Mesenchymal stem cell (in vitro differentiated cells and primary cell): ENCODE measurements around the gene LUZP2.

Source experiments
- DNase-seq: peaks from one replicate; pipeline ENCODE4 v3.0.0-alpha.2; 2013
- H2AFZ ChIP-seq: one replicate; pipeline ENCODE4 v1.6.1; 2013; ENCODE audit warnings: low read depth, mild to moderate bottlenecking, control low read depth, inconsistent platforms, low read length, moderate library complexity
- H2AK5ac ChIP-seq: 2 replicates; pipeline ENCODE4 v1.6.1; 2013; ENCODE audit warnings: low read length, moderate library complexity, mild to moderate bottlenecking, inconsistent platforms; ENCODE audit not compliant: severe bottlenecking
- H2BK120ac ChIP-seq: one replicate; pipeline ENCODE4 v1.6.1; 2013; ENCODE audit warnings: low read depth, mild to moderate bottlenecking, inconsistent platforms, low read length, moderate library complexity
- H2BK12ac ChIP-seq, 2 experiments: one replicate each; pipeline ENCODE4 v1.6.1; 2013; ENCODE audit warnings: inconsistent platforms in 2 of 2, low read length in 2 of 2, mild to moderate bottlenecking in 2 of 2, moderate library complexity in 2 of 2, control low read depth in 1 of 2
- H2BK15ac ChIP-seq: one replicate; pipeline ENCODE4 v1.6.1; 2013; ENCODE audit warnings: mild to moderate bottlenecking, low read depth, inconsistent platforms; ENCODE audit not compliant: poor library complexity, severe bottlenecking
- H2BK5ac ChIP-seq: 2 replicates; pipeline ENCODE4 v1.6.1; 2013; ENCODE audit warnings: low read depth, mild to moderate bottlenecking, low read length, control low read depth, inconsistent platforms; ENCODE audit not compliant: poor library complexity, severe bottlenecking
- H3K14ac ChIP-seq, 2 experiments: one replicate each; pipeline ENCODE4 v1.6.1; 2013; ENCODE audit warnings: inconsistent platforms in 2 of 2, low read length in 2 of 2, control low read depth in 1 of 2, mild to moderate bottlenecking in 1 of 2, moderate library complexity in 1 of 2
- H3K18ac ChIP-seq, 2 experiments: one replicate each; pipeline ENCODE4 v1.6.1; 2013; ENCODE audit warnings: inconsistent platforms in 2 of 2, low read length in 2 of 2, control low read depth in 1 of 2, low read depth in 1 of 2, mild to moderate bottlenecking in 1 of 2
- H3K23ac ChIP-seq, 2 experiments: one replicate each; pipeline ENCODE4 v1.6.1; 2013; ENCODE audit warnings: inconsistent platforms in 2 of 2, low read length in 2 of 2, mild to moderate bottlenecking in 2 of 2, moderate library complexity in 2 of 2, control low read depth in 1 of 2
- H3K27ac ChIP-seq: 2 replicates; pipeline ENCODE4 v1.5.1; 2013; ENCODE audit warnings: mild to moderate bottlenecking, moderate library complexity, low read length, control low read depth, inconsistent platforms; ENCODE audit not compliant: poor library complexity, severe bottlenecking
- H3K27me3 ChIP-seq, 2 experiments: 2 replicates each; pipeline versions ENCODE4 v1.6.1 to v1.7.0; 2013; ENCODE audit warnings: low read length in 2 of 2, mild to moderate bottlenecking in 2 of 2, moderate library complexity in 2 of 2, control low read depth in 1 of 2, inconsistent platforms in 1 of 2; ENCODE audit not compliant: control insufficient read depth in 1 of 2, insufficient read depth in 1 of 2
- H3K36me3 ChIP-seq, 2 experiments: 2 replicates each; pipeline versions ENCODE4 v1.6.1 to v1.7.0; 2013; ENCODE audit warnings: low read length in 2 of 2, control low read depth in 1 of 2, inconsistent platforms in 1 of 2, low read depth in 1 of 2, mild to moderate bottlenecking in 1 of 2; ENCODE audit not compliant: insufficient read depth in 2 of 2, control insufficient read depth in 1 of 2
- H3K4ac ChIP-seq, 2 experiments: one replicate each; pipeline ENCODE4 v1.6.1; 2013; ENCODE audit warnings: inconsistent platforms in 2 of 2, low read length in 2 of 2, mild to moderate bottlenecking in 2 of 2, moderate library complexity in 2 of 2, control low read depth in 1 of 2, low read depth in 1 of 2
- H3K4me1 ChIP-seq: 2 replicates; pipeline ENCODE4 v1.6.1; 2013; ENCODE audit warnings: low read depth, low read length, control low read depth; ENCODE audit not compliant: control insufficient read depth, insufficient read depth
- H3K4me2 ChIP-seq: 2 replicates; pipeline ENCODE4 v1.6.1; 2013; ENCODE audit warnings: low read length, mild to moderate bottlenecking, inconsistent platforms; ENCODE audit not compliant: poor library complexity, severe bottlenecking
- H3K4me3 ChIP-seq, 2 experiments: 2 replicates each; pipeline versions ENCODE4 v1.5.1 to v1.7.0; 2013; ENCODE audit warnings: low read length in 2 of 2, mild to moderate bottlenecking in 2 of 2, control low read depth in 1 of 2, low read depth in 1 of 2; ENCODE audit not compliant: insufficient read depth in 1 of 2
- H3K79me1 ChIP-seq: replicated peaks from 2 replicates; pipeline ENCODE4 v1.6.1; 2013; ENCODE audit warnings: mild to moderate bottlenecking, control low read depth, low read length, inconsistent platforms; ENCODE audit not compliant: poor library complexity, severe bottlenecking
- H3K9ac ChIP-seq: 2 replicates; pipeline ENCODE4 v1.7.0; 2013; ENCODE audit warnings: mild to moderate bottlenecking, low read length, moderate library complexity
- H3K9me3 ChIP-seq: 2 replicates; pipeline ENCODE4 v1.7.0; 2013; ENCODE audit warnings: mild to moderate bottlenecking, low read length; ENCODE audit not compliant: control insufficient read depth
- H4K8ac ChIP-seq: one replicate; pipeline ENCODE4 v1.6.1; 2013; ENCODE audit warnings: inconsistent platforms, mild to moderate bottlenecking, low read length, moderate library complexity
- H4K91ac ChIP-seq: one replicate; pipeline ENCODE4 v1.6.1; 2013; ENCODE audit warnings: mild to moderate bottlenecking, low read length, inconsistent platforms
- WGBS: methylation state at CpG from one replicate; pipeline ENCODE4 v1.1.7; 2013; ENCODE audit warnings: mixed read lengths; 5-methylcytosine and 5-hydroxymethylcytosine counted together

LUZP2 gene

GRCh38 chr11:24513479-24514218, 16.8 kb downstream of the LUZP2 start:
- H3K4ac ChIP-seq = no peak overlapping the region
- H4K8ac ChIP-seq = no peak overlapping the region

GRCh38 chr11:24514219-24514594, 17.4 kb downstream of the LUZP2 start:
- H3K18ac ChIP-seq = no peak overlapping the region
- no peak overlapping the region for H4K91ac ChIP-seq
- H4K8ac ChIP-seq = no peak overlapping the region
- 83% methylated on average over 1 of the region's 2 CpGs for WGBS
- H2AK5ac ChIP-seq = no peak overlapping the region
- no peaks in the 10 kb centered on the region for H3K9me3 ChIP-seq
- no peaks in the 10 kb centered on the region for H3K79me1 ChIP-seq
- no peak overlapping the region for H3K4me3 ChIP-seq
- no peak overlapping the region for H2BK12ac ChIP-seq
- no peaks in the 10 kb centered on the region for H3K36me3 ChIP-seq
- no peak for DNase-seq
- H2BK15ac ChIP-seq = no peak overlapping the region
- no peak overlapping the region for H3K4me2 ChIP-seq
- H3K4ac ChIP-seq = no peak overlapping the region
- H3K27me3 ChIP-seq = no peaks in the 10 kb centered on the region
- no peak overlapping the region for H3K27ac ChIP-seq
- no peak overlapping the region for H2BK120ac ChIP-seq
- H2BK5ac ChIP-seq = no peak overlapping the region
- H3K4me1 ChIP-seq = peaks cover 1% of the 10 kb centered on the region
- no peak overlapping the region for H2AFZ ChIP-seq
- H3K14ac ChIP-seq = no peak overlapping the region
- no peak overlapping the region for H3K9ac ChIP-seq
- H3K23ac ChIP-seq = no peak overlapping the region

More at GRCh38 chr11:24513479-24514218, 16.8 kb downstream of the LUZP2 start:
- Histone ChIP-seq H3K4me3 (no peak overlapping the region), H4K91ac (no peak overlapping the region), H2BK15ac (no peak overlapping the region), H3K79me1 (no peaks in the 10 kb centered on the region), H2BK12ac (no peak overlapping the region), H2BK120ac (no peak overlapping the region), H2AK5ac (no peak overlapping the region), H3K23ac (no peak overlapping the region), H3K27me3 (no peaks in the 10 kb centered on the region), H2AFZ (no peak overlapping the region), H3K9ac (no peak overlapping the region), H3K18ac (no peak overlapping the region), H3K4me2 (no peak overlapping the region), H3K36me3 (no peaks in the 10 kb centered on the region), H3K14ac (no peak overlapping the region), H3K4me1 (peaks cover 1% of the 10 kb centered on the region), H3K9me3 (no peaks in the 10 kb centered on the region), H2BK5ac (no peak overlapping the region), H3K27ac (no peak overlapping the region)
- WGBS = 83% methylated on average over 2 of the region's 3 CpGs
- no peak for DNase-seq

- no peak overlapping the region for H3K14ac ChIP-seq
- no peak overlapping the region for H4K8ac ChIP-seq
- no peak overlapping the region for H2BK15ac ChIP-seq
- no peak overlapping the region for H2BK5ac ChIP-seq
- H3K9ac ChIP-seq = no peak overlapping the region
- H3K79me1 ChIP-seq = no peaks in the 10 kb centered on the region
- WGBS = no CpG with 5 or more reads among the region's 1 CpG
- H3K23ac ChIP-seq = no peak overlapping the region
- H3K4me2 ChIP-seq = no peak overlapping the region
- H3K4ac ChIP-seq = no peak overlapping the region
- H2AK5ac ChIP-seq = no peak overlapping the region
- peaks cover 1% of the 10 kb centered on the region for H3K4me1 ChIP-seq
- H2AFZ ChIP-seq = no peak overlapping the region
- H3K4me3 ChIP-seq = no peak overlapping the region
- H3K9me3 ChIP-seq = no peaks in the 10 kb centered on the region
- H2BK120ac ChIP-seq = no peak overlapping the region
- H2BK12ac ChIP-seq = no peak overlapping the region
- no peak overlapping the region for H3K27ac ChIP-seq
- no peaks in the 10 kb centered on the region for H3K36me3 ChIP-seq
- H3K18ac ChIP-seq = no peak overlapping the region
- no peaks in the 10 kb centered on the region for H3K27me3 ChIP-seq
- no peak for DNase-seq
- H4K91ac ChIP-seq = no peak overlapping the region
Measured at GRCh38 chr11:24515632-24516031, 18.8 kb downstream of the LUZP2 start.

- Histone ChIP-seq H2AFZ (no peak overlapping the region), H3K36me3 (no peaks in the 10 kb centered on the region), H3K23ac (no peak overlapping the region), H3K4me1 (no peaks in the 10 kb centered on the region), H4K8ac (no peak overlapping the region), H2BK5ac (no peak overlapping the region), H3K9me3 (no peaks in the 10 kb centered on the region), H3K79me1 (no peaks in the 10 kb centered on the region), H4K91ac (no peak overlapping the region), H3K27ac (no peak overlapping the region), H2BK12ac (no peak overlapping the region), H3K9ac (no peak overlapping the region), H3K14ac (no peak overlapping the region), H2BK15ac (no peak overlapping the region), H3K4me2 (no peak overlapping the region), H3K4ac (no peak overlapping the region), H3K18ac (no peak overlapping the region), H2AK5ac (no peak overlapping the region), H3K4me3 (no peak overlapping the region), H3K27me3 (no peaks in the 10 kb centered on the region), H2BK120ac (no peak overlapping the region)
- no peak for DNase-seq
Measured at GRCh38 chr11:24516638-24517037, 19.8 kb downstream of the LUZP2 start.
